DMS153 treated with DMSO at 0.1 percent for 48 hours (cell line): ENCODE measurements around the gene ACSL3.
"Not testable (repeated sequence)": the region's sequence is repeated elsewhere in the genome, so short reads cannot be mapped to it uniquely, and the experiment has no call there.

Experiments
- DNase-seq: peaks from one replicate; lab custom pipeline; 2025; ENCODE audit not compliant: unreplicated experiment; lab: John Stamatoyannopoulos, UW

ACSL3 gene

GRCh38 chr2:222907790-222908441, 47.1 kb downstream of the ACSL3 start:
- no peak for DNase-seq

- no peak for DNase-seq
Measured at GRCh38 chr2:222909286-222909685, 48.5 kb downstream of the ACSL3 start.

GRCh38 chr2:222912117-222912516, 51.3 kb downstream of the ACSL3 start:
- no peak for DNase-seq

GRCh38 chr2:222912776-222913175, 51.9 kb downstream of the ACSL3 start:
- no peak for DNase-seq

GRCh38 chr2:222915092-222915957, 54.5 kb downstream of the ACSL3 start:
- DNase-seq: peak; percentile 27

- no peak for DNase-seq
Measured at GRCh38 chr2:222916229-222917197, 55.7 kb downstream of the ACSL3 start.

- DNase-seq: not testable (repeated sequence)
Measured at GRCh38 chr2:222917212-222917611, 56.4 kb downstream of the ACSL3 start.

GRCh38 chr2:222919841-222920526, 59.1 kb downstream of the ACSL3 start:
- DNase-seq: no peak

- DNase-seq: no peak
Measured at GRCh38 chr2:222920657-222921186, 59.9 kb downstream of the ACSL3 start.

- DNase-seq: no peak
Measured at GRCh38 chr2:222922019-222922800, 61.4 kb downstream of the ACSL3 start.

GRCh38 chr2:222926915-222927314, 66.1 kb downstream of the ACSL3 start:
- DNase-seq: no peak

- DNase-seq: no peak
Measured at GRCh38 chr2:222927600-222927999, 66.8 kb downstream of the ACSL3 start.

GRCh38 chr2:222928335-222928734, 67.5 kb downstream of the ACSL3 start:
- no peak for DNase-seq

GRCh38 chr2:222930862-222931261, 70.0 kb downstream of the ACSL3 start:
- no peak for DNase-seq

GRCh38 chr2:222931659-222932058, 70.8 kb downstream of the ACSL3 start:
- DNase-seq: no peak

- DNase-seq: no peak
Measured at GRCh38 chr2:222933458-222933857, 72.6 kb downstream of the ACSL3 start.

GRCh38 chr2:222935688-222936298, 75.0 kb downstream of the ACSL3 start:
- no peak for DNase-seq

- no peak for DNase-seq
Measured at GRCh38 chr2:222936705-222937104, 75.9 kb downstream of the ACSL3 start.

GRCh38 chr2:222938327-222938726, 77.5 kb downstream of the ACSL3 start:
- DNase-seq: no peak
